HFFc6 (cell line): Measurements from ENCODE around the gene LMNTD2. TPM values are rescaled to one million over a fixed set of nuclear protein-coding genes. Genes with fewer than 3 reads are reported as not detected.

Experiments used
- DNase-seq: peaks from one replicate; pipeline ENCODE4 v3.0.0-alpha.2; 2018
- H3K27ac Mint-ChIP-seq: 2 replicates; pipeline ENCODE4 v1.8.0; 2020; ENCODE audit warnings: mild to moderate bottlenecking, mixed read lengths
- H3K27me3 Mint-ChIP-seq: 2 replicates; pipeline ENCODE4 v1.8.0; 2021; ENCODE audit warnings: mild to moderate bottlenecking, moderate library complexity, mixed read lengths; ENCODE audit not compliant: insufficient read depth
- H3K36me3 Mint-ChIP-seq: 2 replicates; pipeline ENCODE4 v1.8.0; 2021; ENCODE audit warnings: low read depth, mixed read lengths
- H3K4me1 Mint-ChIP-seq: 2 replicates; pipeline ENCODE4 v1.8.0; 2020; ENCODE audit warnings: low read depth, mixed read lengths
- H3K4me3 Mint-ChIP-seq: 2 replicates; pipeline ENCODE4 v1.8.0; 2020; ENCODE audit warnings: mild to moderate bottlenecking, moderate library complexity, mixed read lengths
- H3K9me3 Mint-ChIP-seq: 2 replicates; pipeline ENCODE4 v1.8.0; 2020; ENCODE audit warnings: mild to moderate bottlenecking, mixed read lengths
- CTCF ChIP-seq: fragments of 200-600 bp; sonication (generic); IDR thresholded peaks from 2 replicates; pipeline ENCODE4 v1.5.0; 2021; ENCODE audit warnings: antibody characterized with exemption, mild to moderate bottlenecking
- total RNA-seq, 6 experiments: library from RNA; stranded (reverse); fragmentation: NEBNext Ultra II Directional; extraction: Animal tissue kit (Norgen Biotek cat#: 25700); gene quantifications; 2 replicates in 1 of 6; 3 replicates in 5 of 6; pipeline ENCODE4 v1.2.3, GENCODE V29; 2021

The LMNTD2 gene
- total RNA-seq, 6 experiments from 2014 or later: 0.37 to 2.3 (median 0.97) TPM

DNA sequence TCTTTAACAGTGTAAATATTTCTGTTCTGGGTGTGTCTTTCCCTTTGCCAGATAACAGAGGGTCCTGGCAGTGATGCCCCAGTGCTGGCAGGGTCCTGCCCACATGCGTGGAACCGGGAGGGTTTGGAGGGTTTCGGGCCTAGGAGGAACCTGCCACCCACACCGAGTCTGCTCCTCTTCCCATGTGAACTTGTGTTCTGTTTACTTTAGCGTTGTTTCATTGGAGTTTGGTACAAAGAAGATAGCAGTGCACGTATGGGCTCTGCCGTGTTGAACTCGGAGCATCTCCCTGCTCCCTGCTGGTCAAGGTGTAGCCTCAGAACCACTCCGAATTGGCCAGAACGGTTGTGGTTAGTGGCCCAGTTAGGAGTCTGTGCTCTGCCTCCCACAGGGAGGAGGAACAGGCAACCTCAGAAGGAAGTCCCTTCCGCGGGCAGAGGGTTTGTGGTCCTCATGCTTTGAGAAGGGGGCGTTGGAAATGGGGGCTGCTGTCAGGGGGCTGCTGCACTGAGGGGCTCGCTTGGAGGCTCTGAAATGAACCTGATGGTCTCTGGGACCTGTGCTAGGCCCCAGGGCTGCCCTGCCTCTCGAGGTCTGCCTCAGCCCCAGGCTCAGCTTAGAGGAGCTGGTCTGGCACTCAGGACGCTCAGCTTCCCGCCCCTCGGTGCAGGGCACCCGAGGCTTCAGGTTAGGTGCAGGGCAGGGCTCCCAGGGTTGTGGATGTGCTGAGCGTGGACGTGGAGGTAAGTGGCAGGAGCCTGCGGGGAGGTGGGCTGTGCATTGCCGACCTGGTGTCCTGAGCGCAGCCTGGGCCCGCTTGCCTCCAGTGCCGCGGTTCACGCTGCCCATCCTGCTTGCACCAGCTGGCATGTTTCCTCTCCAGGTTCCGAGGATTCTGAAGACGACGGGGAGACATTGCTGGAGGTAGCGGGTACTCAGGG lies 26.1 kb upstream of the LMNTD2 start:
- no peaks in the 10 kb centered on the region for H3K9me3 Mint-ChIP-seq
- no peak overlapping the region for H3K27ac Mint-ChIP-seq
- no peak for DNase-seq
- peaks cover 11% of the 10 kb centered on the region; the same call in 1 of the 2 replicates for H3K36me3 Mint-ChIP-seq
- H3K4me1 Mint-ChIP-seq: peaks cover 12% of the 10 kb centered on the region
- no peak for TF ChIP-seq CTCF
- H3K27me3 Mint-ChIP-seq: no peaks in the 10 kb centered on the region; the same call in 1 of the 2 replicates
- H3K4me3 Mint-ChIP-seq: no peak overlapping the region

- TF ChIP-seq CTCF: no peak
- DNase-seq: no peak
- Mint-ChIP-seq H3K27ac (no peak overlapping the region), H3K9me3 (no peaks in the 10 kb centered on the region), H3K36me3 (peaks cover 4% of the 10 kb centered on the region; the same call in 1 of the 2 replicates), H3K4me1 (peaks cover 26% of the 10 kb centered on the region), H3K4me3 (no peak overlapping the region), H3K27me3 (no peaks in the 10 kb centered on the region; the same call in none of the 2 replicates)
Observed at GRCh38 chr11:584287-584686, 23.7 kb upstream of the LMNTD2 start.

GRCh38 chr11:581752-582151 lies 21.2 kb upstream of the LMNTD2 start:
- TF ChIP-seq CTCF: no peak
- H3K27me3 Mint-ChIP-seq: no peaks in the 10 kb centered on the region; the same call in 1 of the 2 replicates
- no peaks in the 10 kb centered on the region for H3K9me3 Mint-ChIP-seq
- no peak overlapping the region for H3K4me3 Mint-ChIP-seq
- H3K4me1 Mint-ChIP-seq: peaks cover 36% of the 10 kb centered on the region
- DNase-seq: no peak
- 0 out of 2 replicates have a peak overlapping the region, but pooled peaks have one; percentile 17 for H3K27ac Mint-ChIP-seq
- peaks cover 9% of the 10 kb centered on the region; the same call in 1 of the 2 replicates for H3K36me3 Mint-ChIP-seq

- DNase-seq: no peak
- Mint-ChIP-seq H3K36me3 (peaks cover 9% of the 10 kb centered on the region; the same call in 1 of the 2 replicates), H3K4me1 (peaks cover 36% of the 10 kb centered on the region), H3K27ac (no peak overlapping the region), H3K9me3 (no peaks in the 10 kb centered on the region), H3K4me3 (no peak overlapping the region), H3K27me3 (no peaks in the 10 kb centered on the region; the same call in 1 of the 2 replicates)
- TF ChIP-seq CTCF: no peak
Observed at GRCh38 chr11:581342-581741, 20.8 kb upstream of the LMNTD2 start.

DNA sequence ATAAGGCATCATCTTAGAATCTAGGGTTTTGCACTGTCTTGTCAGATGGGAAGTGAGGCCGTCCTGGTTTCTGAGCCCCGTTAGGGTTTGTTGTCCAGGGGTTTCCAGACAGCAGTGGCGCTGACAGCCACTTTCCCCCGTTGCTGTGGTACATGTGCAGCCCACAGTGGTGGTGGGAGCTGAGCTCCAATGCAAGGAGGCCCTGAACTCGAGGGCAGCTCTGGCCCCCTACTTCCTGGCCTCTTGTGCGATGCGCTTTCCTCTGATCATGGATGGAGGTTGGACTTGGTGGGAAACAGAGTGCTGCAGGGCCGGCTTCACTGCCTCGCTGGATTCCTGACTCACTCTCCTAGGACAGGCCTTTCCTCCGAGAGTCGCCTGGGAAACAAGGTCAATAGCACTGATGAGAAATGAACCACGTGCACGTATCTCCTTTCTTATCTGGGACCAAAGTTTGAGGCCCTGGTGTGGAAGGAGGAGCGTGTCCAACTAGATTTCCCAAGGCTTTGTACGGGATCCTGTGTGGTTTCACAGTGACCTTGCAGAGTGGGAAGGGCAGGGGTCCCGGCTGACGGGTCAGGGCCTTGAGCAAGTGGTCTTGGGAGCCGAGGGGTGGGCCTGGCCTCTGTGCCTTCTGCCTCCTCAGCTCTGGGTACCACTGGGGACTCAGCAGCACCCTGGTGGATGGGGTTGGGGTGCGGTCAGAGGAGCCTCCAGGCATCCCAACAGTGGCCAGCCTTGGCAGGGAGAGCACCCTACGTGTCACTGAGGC lies 19.5 kb upstream of the LMNTD2 start:
- Mint-ChIP-seq H3K27ac (peak overlapping the region; percentile 42; the same call in 1 of the 2 replicates), H3K4me1 (peaks cover 38% of the 10 kb centered on the region), H3K36me3 (peaks cover 9% of the 10 kb centered on the region; the same call in 1 of the 2 replicates), H3K9me3 (no peaks in the 10 kb centered on the region), H3K4me3 (no peak overlapping the region), H3K27me3 (no peaks in the 10 kb centered on the region; the same call in 1 of the 2 replicates)
- no peak for DNase-seq
- TF ChIP-seq CTCF: no peak
